Raji (cell line): ENCODE measurements around the gene KCNQ1.

ENCODE experiments used
- POLR2A ChIP-seq: IDR thresholded peaks from 2 replicates; pipeline ENCODE4 v1.6.1; 2011; ENCODE audit warnings: low read depth, low read length, control low read depth; ENCODE audit not compliant: insufficient read depth

KCNQ1 gene

DNA sequence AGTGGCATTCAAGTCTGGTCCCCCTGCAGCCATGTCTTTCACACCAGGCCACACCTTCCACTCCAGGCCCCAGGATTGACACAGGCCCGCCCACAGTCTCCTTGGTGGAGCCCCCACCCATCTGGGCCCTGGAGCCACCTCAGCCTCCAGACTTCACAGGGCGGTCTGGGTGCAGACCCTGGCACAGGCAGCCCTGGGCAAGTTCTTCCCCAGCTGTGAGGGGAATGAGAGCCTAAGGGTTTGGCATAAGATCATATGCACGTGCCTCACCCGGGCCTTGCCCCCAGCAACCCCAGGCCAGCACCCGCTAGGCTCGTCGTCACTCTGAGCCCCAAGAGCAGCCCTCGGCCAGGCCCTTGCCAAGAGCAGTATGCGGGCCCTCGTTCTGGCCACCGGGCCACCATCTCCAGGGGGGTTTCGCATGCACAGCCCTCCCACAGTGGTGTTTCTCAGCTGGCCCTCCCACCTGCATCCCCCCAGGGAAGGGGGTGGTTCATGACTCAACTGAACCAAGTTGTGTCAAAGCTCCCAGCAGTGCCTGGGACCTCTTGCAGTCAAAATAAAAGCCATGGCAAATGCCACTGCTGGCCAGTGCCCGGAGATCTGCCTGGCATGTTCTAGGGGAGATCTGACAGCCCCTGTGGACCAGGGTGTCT is 325.4 kb downstream of the KCNQ1 start:
- TF ChIP-seq POLR2A = no peak

DNA sequence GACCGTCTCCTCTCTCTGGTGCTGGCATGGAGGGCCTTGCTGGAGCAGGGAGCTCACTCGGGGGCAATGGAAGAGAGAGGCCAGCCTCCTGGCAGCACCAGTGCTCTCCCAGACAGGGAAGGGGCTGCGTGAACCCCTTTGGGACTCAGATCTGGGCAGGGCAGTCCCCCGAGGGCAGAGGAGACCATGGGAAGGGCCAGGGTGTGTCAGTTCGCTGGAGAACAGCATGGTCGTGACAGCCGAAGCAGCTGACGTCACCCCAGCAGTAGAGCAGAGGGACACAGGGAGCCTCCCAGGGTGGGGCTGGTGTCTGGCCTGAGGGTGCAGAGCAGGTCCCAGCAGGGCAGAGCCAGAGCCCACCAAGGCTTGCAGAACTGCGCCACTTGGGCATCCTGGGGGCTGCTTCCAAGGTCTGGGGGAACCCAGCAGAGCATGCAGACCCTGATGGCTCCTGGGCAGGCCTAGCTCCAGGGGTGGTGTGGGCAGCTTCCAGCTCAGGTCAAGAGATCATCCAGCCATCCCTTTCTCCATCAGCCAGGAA is 326.0 kb downstream of the KCNQ1 start:
- TF ChIP-seq POLR2A = no peak

DNA sequence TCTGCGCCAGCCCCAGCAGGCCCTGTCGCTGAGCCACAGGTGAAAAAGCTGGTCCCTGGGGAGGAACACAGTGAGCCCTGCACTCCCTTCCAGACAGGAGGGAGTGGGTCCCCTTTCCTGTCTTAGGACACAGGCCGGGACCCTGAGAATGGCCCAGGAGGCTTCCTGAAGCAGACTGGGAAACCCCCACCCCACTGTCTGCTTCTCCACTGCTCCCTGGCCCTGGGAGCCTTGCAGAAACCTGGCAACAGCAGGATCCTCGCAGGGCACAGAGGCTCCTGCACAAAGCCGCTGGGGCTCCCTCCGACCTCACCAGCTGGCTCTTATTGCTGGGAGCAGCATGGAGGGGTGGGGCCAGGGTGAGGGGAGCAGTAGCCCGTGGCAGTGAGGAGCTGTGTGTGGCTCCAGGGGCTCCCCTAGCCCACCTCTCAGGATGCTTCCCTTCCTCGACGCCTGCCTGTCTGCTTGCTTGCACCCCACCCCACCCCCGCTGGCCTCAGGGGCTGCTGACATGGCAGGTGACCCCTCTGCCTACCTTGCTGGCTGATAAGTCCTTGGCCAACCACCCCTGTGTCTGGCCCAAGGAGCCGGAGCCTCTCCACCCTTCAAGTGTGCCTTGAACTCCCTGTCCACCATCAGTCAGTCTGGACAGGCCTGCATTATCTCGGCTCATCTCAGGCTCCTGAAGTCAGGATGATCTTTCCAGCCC is 327.1 kb downstream of the KCNQ1 start:
- TF ChIP-seq POLR2A = no peak

DNA sequence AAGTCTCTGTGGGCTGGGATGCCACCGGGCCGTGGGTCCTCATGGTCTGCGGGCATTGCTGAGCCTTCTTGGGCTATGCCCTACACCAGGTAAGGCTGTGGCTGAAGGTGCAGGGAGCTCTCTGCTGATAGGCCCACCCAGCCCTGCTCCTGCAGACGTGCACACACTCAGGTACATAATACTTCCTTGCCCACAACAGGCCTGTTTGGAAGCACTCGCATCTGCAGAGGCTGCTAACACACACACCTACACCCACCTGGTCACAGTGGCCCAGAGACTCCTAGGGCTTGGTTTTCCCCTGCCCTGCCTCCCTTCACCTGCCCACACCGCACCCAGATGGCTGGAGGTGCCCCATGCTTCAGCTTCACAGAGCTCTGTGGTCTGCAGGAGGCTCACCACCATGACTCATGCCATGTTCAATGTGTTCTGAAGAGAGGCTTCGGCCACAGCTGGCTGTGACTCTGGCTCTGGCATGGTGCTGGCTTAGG is 327.8 kb downstream of the KCNQ1 start:
- TF ChIP-seq POLR2A = no peak

DNA sequence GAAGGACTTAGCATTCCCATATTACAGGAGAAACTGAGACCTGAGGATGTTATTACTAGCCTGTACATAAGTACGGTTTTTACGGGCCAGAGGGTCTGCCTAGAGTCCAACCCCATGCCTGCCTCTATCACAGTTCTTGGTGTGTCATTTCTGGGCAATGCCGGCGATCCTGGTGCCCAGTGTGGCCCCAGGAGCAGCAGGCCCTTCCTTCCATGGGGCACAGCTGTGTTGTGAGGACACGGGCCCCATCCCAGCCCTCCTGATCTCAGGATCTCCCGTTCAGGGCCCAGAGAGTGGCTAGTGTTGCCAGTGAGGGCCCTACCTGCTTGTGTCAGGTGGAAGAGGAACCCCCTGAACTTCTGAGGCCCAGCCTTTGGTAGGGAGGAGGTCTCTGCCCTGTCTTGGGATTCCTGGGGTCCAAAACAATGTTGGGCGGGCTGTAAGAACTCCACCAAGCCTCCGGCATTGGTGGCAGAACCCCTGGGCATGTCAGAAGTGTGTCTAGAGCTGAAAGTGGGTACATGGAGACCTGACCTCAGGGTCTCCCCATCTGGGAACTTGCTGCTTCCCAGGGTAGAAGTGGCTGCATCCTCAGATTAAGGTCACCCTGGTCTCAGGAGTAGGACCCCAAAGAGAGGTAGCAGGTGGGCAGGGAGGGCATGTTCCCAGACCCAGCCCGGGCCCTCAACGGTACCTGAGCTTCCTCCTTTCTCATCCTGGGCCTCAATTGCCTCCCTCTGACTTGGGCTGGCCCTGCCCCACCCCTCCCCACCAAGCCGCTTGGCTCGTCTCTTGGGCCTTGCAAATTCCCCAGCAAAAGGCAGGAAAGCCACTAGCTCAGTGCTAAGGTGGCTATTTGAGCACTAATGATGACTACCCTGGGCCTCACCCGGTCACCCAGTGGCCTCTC is 329.6 kb downstream of the KCNQ1 start:
- TF ChIP-seq POLR2A = no peak

DNA sequence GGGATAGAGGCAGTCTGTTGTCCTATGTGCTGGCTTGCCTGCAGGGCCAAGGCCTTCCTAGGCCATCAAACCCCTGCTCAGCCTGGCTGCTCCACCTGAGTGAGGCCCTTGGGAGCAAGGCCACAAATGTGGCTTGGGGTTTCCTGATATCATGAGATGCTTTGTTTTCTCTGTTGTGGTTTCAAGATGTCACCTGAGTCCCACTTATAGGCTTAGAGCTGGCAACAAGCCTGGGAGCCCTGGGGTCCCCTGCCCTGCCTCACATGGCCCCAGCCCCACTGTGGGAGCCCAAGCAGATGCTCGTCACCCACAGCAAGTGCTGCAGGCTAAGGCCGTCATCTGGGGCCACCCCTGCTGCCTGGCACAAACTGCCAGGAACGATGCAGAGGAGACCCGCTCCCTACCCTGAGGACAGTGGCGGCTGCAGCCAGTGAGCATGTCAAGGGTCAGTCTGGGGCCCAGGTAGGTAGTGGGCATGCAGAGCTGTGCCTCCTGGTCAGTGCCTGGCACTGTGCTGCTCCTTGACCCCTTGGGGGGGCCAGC is 330.3 kb downstream of the KCNQ1 start:
- no peak for TF ChIP-seq POLR2A

DNA sequence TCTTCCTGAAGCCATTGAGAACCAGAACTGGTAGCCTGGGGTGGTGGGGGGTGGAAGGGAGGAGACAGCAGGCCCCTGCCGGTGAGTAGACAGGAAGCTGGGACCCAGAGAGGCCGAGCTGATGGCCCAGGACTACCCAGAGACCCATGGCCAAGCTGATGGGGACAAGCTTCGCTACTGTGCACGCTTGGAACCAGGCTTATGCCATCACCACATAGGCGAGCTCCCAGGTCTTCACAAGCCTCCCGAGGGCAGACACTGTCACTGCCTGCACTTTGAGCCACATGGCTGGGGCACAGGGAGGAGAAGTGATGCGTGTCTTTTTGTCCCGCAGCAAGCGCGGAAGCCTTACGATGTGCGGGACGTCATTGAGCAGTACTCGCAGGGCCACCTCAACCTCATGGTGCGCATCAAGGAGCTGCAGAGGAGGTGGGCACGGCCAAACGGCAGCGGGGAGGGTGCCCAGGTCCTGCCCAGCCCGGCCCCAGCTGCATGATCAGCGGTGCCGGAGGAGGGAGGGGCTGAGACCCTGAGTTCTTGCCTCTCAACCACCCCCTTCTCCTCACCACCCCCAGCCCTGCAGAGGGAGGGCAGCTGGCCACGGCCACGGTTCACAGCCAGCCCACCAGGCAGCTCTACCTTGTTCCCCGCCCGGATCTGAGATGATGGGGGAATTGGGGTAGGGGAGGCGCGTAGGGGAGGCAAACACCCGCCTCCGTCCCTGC is 331.0 kb downstream of the KCNQ1 start:
- TF ChIP-seq POLR2A = no peak

DNA sequence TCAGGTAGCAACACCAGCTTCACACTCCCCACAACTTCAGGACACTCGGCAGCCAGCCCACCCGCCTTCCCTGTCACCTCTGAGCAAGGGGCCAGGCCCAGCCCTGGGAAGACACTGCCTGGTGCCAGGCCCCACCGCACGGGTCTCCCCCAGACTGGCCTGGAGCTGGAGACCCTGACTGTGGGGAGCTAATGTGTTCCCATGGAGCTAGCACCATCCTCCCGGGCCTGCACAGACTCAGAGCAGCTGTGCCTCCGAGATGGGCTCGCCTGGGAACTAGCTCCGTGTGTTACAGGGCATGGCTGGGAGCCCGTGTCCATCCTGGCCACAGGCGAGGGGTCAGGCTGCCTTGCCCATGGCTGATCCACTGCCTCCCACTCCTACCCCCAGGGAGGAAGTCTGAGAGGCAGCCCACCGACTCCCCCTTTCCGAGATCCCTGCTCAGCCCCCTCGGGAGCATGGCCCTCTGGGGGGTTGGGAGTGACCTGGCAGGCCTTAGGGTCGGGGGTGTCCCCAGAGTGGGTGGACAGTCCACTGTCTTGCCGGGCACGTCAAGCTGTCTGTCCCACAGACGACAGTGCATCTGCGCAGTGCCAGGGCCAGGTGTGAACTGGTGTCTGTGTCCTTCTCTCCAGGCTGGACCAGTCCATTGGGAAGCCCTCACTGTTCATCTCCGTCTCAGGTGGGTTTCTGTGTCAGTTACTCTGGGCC is 331.7 kb downstream of the KCNQ1 start:
- no peak for TF ChIP-seq POLR2A

DNA sequence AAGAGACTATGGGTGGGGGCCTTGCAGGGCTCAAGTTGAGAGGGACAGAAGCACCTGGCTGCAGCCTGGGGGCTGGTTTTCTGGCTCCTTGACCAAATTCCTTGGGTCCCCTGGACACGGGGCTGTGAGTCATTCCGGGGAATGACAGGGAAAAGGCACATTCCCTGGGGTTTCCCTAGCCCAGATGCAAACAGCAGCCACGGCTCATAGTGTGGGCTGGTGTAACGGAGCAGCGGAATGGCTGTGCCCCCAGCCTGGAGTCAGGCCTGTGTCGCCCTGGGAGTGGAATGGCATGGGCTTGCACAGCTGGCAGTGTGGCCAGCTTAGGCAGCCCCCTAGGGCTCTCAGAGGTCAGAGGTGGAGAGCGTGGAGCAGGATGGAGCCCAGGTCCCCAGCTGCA is 332.6 kb downstream of the KCNQ1 start:
- no peak for TF ChIP-seq POLR2A

DNA sequence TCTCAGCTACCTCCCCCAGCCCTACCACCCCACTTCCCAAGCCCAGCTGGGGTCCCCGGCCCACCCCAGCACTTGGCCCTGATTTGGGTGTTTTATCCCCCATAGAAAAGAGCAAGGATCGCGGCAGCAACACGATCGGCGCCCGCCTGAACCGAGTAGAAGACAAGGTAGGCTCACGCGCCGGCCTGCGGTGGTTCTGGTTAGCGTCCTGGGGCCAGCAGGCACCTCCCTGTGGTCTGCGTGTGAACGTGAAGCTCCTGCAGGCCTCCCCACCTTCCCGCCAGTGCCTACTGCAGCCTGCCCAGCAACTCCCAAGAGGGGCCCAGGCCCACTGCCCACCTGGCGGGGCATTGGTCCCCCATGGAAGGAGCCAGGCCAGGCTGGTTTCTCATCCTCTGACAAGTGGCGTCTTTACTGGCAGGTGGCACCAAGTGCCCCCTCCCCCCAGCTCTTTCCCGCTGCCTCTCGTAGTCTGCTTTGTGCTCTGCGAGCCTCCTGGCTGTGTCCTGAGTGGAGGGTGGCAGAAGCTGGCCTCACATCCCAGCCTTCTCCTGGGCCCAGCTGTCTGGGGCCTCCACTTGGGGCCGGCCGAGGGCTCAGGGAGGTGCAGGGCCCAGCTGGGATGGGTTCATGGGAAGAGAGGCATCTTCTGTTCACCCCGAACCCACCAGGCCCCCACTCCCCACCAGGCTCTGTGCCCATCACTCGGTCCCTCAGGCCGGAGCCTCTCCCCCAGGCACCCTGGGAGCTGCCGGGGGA is 333.2 kb downstream of the KCNQ1 start:
- no peak for TF ChIP-seq POLR2A

DNA sequence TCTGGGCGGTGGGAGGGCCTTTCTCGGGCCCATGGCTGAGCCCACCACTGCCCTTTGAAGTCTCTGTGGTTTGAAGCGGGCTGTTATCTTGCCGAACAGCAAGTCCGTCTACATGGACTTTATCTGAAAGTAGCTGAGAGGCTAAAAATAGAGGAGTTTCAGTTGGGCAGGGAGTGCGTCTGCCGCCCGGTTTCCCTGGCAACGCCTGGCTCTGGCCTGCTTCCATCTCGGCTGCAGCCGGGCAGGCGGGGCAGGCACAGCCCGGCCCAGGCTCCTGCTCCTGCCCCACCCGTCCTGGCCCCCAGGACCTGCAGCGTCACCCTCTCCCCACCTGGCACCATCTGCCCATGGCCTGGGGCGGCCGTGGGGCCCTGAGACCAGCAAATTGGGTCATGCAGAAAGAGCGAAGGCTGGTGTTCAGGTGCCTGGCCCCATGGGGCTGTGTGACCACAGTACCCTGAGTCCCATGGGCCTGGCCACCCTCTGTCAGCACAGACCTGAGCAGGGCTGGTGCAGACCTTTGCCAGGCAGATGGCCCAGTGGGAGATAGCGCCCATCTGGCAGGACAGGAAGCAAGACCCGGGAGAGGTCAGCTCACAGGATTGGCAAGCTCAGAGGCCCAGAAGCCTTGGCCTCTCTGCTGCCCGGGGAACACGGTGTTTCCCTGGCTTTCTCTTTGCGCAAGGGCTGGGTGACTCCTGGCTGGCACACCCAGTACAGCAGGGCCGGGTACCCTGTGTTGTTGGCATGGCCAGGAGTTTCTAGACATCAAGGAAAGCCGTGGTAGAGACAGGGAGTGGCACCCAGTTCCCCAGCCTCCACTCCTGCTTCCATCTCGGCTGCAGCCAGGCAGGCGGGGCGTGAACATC is 334.1 kb downstream of the KCNQ1 start:
- TF ChIP-seq POLR2A = no peak

DNA sequence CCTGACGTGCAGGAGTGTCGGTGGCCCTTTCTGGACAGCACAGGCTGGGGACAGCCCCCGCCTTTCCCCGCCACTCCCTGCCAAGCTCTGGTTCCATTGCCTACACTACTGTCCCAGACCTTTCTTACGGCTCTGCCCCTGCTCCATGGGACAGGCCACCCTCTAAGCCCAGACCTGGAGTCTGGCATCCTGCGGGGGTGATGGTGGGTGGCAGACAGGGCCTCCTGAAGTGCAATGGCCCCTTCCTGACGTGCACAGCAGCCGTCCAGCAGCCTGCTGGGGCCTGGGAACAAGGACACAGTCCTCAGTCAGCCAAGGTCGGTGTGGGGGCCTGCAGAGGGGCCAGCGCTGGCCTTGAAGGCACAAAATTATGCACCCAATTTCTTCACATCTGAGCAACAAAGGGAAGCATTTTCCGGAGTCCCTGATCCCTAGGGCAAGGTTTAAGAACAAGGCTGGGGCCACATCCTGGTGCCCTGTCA is 334.7 kb downstream of the KCNQ1 start:
- TF ChIP-seq POLR2A = no peak
